Neural cell (in vitro differentiated cells): ENCODE results near the gene GRIFIN. TPM values are rescaled to one million over a fixed set of nuclear protein-coding genes. Genes with fewer than 3 reads are reported as not detected.

Experiments
- H2AFZ ChIP-seq: fragments of 200-600, 300-800 bp; sonication (generic), shearing (Covaris generic); 2 replicates; pipeline ENCODE4 v1.6.0; 2014; ENCODE audit warnings: low read depth, mild to moderate bottlenecking, antibody characterized with exemption, low read length, moderate library complexity
- H3F3A ChIP-seq: fragments of 200-600 bp; shearing (Covaris generic); 2 replicates; pipeline ENCODE4 v1.6.1; 2016; ENCODE audit warnings: mild to moderate bottlenecking, moderate library complexity, mixed read lengths, antibody characterized with exemption, low read length; ENCODE audit not compliant: insufficient read depth, poor library complexity, severe bottlenecking
- H3K27ac ChIP-seq: fragments of 200-600, 300-800 bp; sonication (generic), shearing (Covaris generic); 2 replicates; pipeline ENCODE4 v1.5.1; 2014; ENCODE audit warnings: mild to moderate bottlenecking, low read length, moderate library complexity
- H3K27me3 ChIP-seq: fragments of 300-800, 200-600 bp; sonication (generic), shearing (Covaris generic); 2 replicates; pipeline ENCODE4 v1.6.0; 2014; ENCODE audit warnings: mild to moderate bottlenecking, low read depth, low read length, moderate library complexity; ENCODE audit not compliant: insufficient read depth
- H3K36me3 ChIP-seq: fragments of 300-800, 200-600 bp; sonication (generic), shearing (Covaris generic); 2 replicates; pipeline ENCODE4 v1.5.1; 2014; ENCODE audit warnings: mild to moderate bottlenecking, antibody characterized with exemption, low read length, moderate library complexity; ENCODE audit not compliant: insufficient read depth
- H3K4me2 ChIP-seq: fragments of 300-800, 200-600 bp; sonication (generic), shearing (Covaris generic); 2 replicates; pipeline ENCODE4 v1.6.0; 2014; ENCODE audit warnings: mild to moderate bottlenecking, low read length
- H3K4me3 ChIP-seq: fragments of 300-800, 200-600 bp; sonication (generic), shearing (Covaris generic); 2 replicates; pipeline ENCODE4 v1.5.1; 2014; ENCODE audit warnings: mild to moderate bottlenecking, low read length, moderate library complexity
- H3K79me2 ChIP-seq: fragments of 200-600 bp; shearing (Covaris generic); replicated peaks from 2 replicates; pipeline ENCODE4 v1.6.0; 2014; ENCODE audit warnings: mild to moderate bottlenecking, low read length, moderate library complexity; ENCODE audit not compliant: insufficient read depth
- H3K9ac ChIP-seq: fragments of 300-800, 200-600 bp; sonication (generic), shearing (Covaris generic); 2 replicates; pipeline ENCODE4 v1.6.1; 2016; ENCODE audit warnings: mild to moderate bottlenecking, low read length, mixed read lengths
- H3K9me2 ChIP-seq: fragments of 200-600 bp; shearing (Covaris generic); 2 replicates; pipeline ENCODE4 v1.6.1; 2016; ENCODE audit warnings: mild to moderate bottlenecking, low read length, mixed read lengths; ENCODE audit not compliant: insufficient read depth
- H3K9me3 ChIP-seq: fragments of 200-600, 300-800 bp; sonication (generic), shearing (Covaris generic); 2 replicates; pipeline ENCODE4 v1.6.1; 2016; ENCODE audit warnings: mild to moderate bottlenecking, mixed run types, low read length, moderate library complexity, mixed read lengths
- H4K20me1 ChIP-seq: fragments of 200-600 bp; shearing (Covaris generic); 2 replicates; pipeline ENCODE4 v1.6.1; 2016; ENCODE audit warnings: mild to moderate bottlenecking, mixed run types; ENCODE audit not compliant: insufficient read depth
- EP300 ChIP-seq: fragments of 450-650 bp; conservative IDR thresholded peaks from 2 replicates; pipeline ENCODE4 v1.6.1; 2014; ENCODE audit warnings: antibody characterized with exemption, mild to moderate bottlenecking, moderate library complexity; ENCODE audit not compliant: poor library complexity, severe bottlenecking
- EZH2 ChIP-seq: fragments of 200-600, 300-800 bp; shearing (Covaris generic), sonication (generic); IDR thresholded peaks from 2 replicates; pipeline ENCODE4 v1.6.1; 2014; ENCODE audit warnings: antibody characterized with exemption, low read length, borderline replicate concordance, mild to moderate bottlenecking; ENCODE audit not compliant: insufficient read depth, poor library complexity, severe bottlenecking
- MXI1 ChIP-seq: fragments of 450-650 bp; conservative IDR thresholded peaks from 2 replicates; pipeline ENCODE4 v1.6.1; 2014; ENCODE audit warnings: antibody characterized with exemption, mild to moderate bottlenecking; ENCODE audit not compliant: poor library complexity, severe bottlenecking
- POLR2AphosphoS5 ChIP-seq: IDR thresholded peaks from 2 replicates; pipeline ENCODE4 v1.6.1; 2012
- RAD21 ChIP-seq: fragments of 450-650 bp; conservative IDR thresholded peaks from 2 replicates; pipeline ENCODE4 v1.6.1; 2014; ENCODE audit warnings: antibody characterized with exemption, mild to moderate bottlenecking, moderate library complexity
- REST ChIP-seq: IDR thresholded peaks from 2 replicates; pipeline ENCODE4 v1.6.1; 2012; ENCODE audit warnings: borderline replicate concordance
- SMC3 ChIP-seq: fragments of 450-650 bp; conservative IDR thresholded peaks from 2 replicates; pipeline ENCODE4 v1.6.1; 2014; ENCODE audit warnings: antibody characterized with exemption, mild to moderate bottlenecking, moderate library complexity; ENCODE audit not compliant: poor library complexity
- TAF1 ChIP-seq: IDR thresholded peaks from 2 replicates; pipeline ENCODE4 v1.6.1; 2012; ENCODE audit warnings: low read depth
- polyA plus RNA-seq: library from polyadenylated mRNA; depleted of rRNA; stranded (reverse); fragments of >200 nt; gene quantifications from 2 replicates; pipeline ENCODE4 v1.2.3, GENCODE V29; 2014
- TF ChIP-seq, protein P1 (sequence below): fragments of 450-650 bp; IDR thresholded peaks from 2 replicates; pipeline ENCODE4 v1.5.1; 2014; ENCODE audit warnings: antibody characterized with exemption, mild to moderate bottlenecking, moderate library complexity; ENCODE audit not compliant: poor library complexity, severe bottlenecking

Gene GRIFIN
- polyA plus RNA-seq, 1 donor from 2014 or later, result not detected

DNA sequence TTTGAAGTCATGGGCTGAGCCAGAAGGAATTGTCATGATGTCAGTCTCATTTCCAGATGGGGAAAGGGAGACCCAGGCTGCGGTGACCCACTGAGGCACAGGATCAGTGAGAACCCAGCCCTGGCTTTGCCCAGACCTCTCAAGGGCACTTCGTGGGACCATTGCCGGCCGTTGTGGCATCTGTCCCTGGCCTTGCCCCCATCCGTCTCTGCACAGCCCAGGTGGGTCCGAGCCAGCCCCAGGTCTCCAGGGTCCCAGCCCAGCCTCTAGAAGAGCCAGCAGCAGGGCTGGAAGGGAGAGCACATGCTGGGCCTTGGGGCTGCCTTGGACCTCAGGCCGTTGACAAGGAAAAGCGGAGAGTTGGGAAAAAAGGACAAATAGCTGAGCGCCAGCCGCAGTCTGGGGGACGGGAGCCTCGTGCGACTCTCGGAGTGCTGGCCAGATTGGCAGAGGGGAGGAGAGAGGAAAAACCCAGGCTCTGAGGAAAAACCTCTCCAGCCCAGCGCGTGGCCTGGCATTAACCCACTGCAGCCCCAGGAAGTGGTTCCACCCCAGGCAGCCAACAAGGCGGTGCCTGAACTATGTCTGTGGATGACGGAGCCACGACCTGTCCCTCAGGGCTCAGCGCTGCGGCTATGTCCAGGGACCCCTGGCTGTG, 30.2 kb downstream of the GRIFIN start:
- Histone ChIP-seq H2AFZ (no peak overlapping the region), H3F3A (no peaks in the 10 kb centered on the region), H3K9me3 (no peaks in the 10 kb centered on the region), H3K9ac (no peak overlapping the region), H3K4me2 (no peak overlapping the region), H3K4me3 (no peak overlapping the region), H3K27me3 (no peaks in the 10 kb centered on the region), H3K79me2 (no peaks in the 10 kb centered on the region), H3K36me3 (no peaks in the 10 kb centered on the region), H3K9me2 (no peaks in the 10 kb centered on the region), H3K27ac (no peak overlapping the region), H4K20me1 (no peaks in the 10 kb centered on the region)
- TF ChIP-seq TAF1, result no peak

DNA sequence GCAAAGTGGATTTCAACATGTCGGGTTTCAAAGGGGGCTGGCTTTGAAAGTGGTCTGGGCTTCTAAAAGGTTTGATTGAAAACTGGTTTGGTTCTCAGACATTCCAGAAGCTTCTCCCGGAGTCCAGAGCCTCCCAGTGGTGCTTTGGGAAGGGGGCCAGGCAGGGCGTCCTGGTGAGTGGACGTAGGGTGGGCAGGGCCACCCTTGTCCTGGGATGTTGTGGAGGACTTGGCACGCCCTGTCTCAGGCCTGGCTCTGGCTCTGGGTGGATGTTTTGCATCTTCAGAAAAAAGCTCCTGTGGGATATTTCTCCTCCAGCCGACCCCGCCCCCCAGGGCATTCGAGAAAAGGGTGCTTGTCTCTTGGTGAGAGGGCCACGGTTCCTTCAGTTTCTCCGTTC, 31.2 kb downstream of the GRIFIN start:
- Histone ChIP-seq H3K4me2 (no peak overlapping the region), H2AFZ (no peak overlapping the region), H3K27ac (no peak overlapping the region), H3F3A (no peaks in the 10 kb centered on the region), H3K36me3 (no peaks in the 10 kb centered on the region), H3K27me3 (no peaks in the 10 kb centered on the region), H3K9me2 (no peaks in the 10 kb centered on the region), H3K9me3 (no peaks in the 10 kb centered on the region), H4K20me1 (no peaks in the 10 kb centered on the region), H3K4me3 (no peak overlapping the region), H3K9ac (no peak overlapping the region), H3K79me2 (no peaks in the 10 kb centered on the region)
- TF ChIP-seq MXI1 (no peak), TAF1 (no peak), POLR2AphosphoS5 (no peak), SMC3 (no peak), RAD21 (no peak), EZH2 (no peak), REST (no peak)
- TF ChIP-seq, protein P1, sequence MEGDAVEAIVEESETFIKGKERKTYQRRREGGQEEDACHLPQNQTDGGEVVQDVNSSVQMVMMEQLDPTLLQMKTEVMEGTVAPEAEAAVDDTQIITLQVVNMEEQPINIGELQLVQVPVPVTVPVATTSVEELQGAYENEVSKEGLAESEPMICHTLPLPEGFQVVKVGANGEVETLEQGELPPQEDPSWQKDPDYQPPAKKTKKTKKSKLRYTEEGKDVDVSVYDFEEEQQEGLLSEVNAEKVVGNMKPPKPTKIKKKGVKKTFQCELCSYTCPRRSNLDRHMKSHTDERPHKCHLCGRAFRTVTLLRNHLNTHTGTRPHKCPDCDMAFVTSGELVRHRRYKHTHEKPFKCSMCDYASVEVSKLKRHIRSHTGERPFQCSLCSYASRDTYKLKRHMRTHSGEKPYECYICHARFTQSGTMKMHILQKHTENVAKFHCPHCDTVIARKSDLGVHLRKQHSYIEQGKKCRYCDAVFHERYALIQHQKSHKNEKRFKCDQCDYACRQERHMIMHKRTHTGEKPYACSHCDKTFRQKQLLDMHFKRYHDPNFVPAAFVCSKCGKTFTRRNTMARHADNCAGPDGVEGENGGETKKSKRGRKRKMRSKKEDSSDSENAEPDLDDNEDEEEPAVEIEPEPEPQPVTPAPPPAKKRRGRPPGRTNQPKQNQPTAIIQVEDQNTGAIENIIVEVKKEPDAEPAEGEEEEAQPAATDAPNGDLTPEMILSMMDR, result no peak

GRCh38 chr7:2444476-2444875, 31.7 kb downstream of the GRIFIN start:
- Histone ChIP-seq H3F3A (no peaks in the 10 kb centered on the region), H3K4me2 (no peak overlapping the region), H3K9me2 (no peaks in the 10 kb centered on the region), H4K20me1 (no peaks in the 10 kb centered on the region), H3K4me3 (no peak overlapping the region), H3K27me3 (no peaks in the 10 kb centered on the region), H3K27ac (no peak overlapping the region), H3K9ac (no peak overlapping the region), H3K36me3 (no peaks in the 10 kb centered on the region), H3K79me2 (no peaks in the 10 kb centered on the region), H2AFZ (no peak overlapping the region), H3K9me3 (no peaks in the 10 kb centered on the region)
- no peak for TF ChIP-seq RAD21
- no peak for TF ChIP-seq REST
- no peak for TF ChIP-seq SMC3
- TF ChIP-seq TAF1, result no peak
- no peak for TF ChIP-seq EP300
- no peak for TF ChIP-seq POLR2AphosphoS5
- TF ChIP-seq EZH2, result no peak
- no peak for TF ChIP-seq MXI1
- TF ChIP-seq, protein P1, result no peak
